HG02588 (cell line): ENCODE results near the gene ZFPM1.

Experiments used
- ATAC-seq: cut with Tn5 transposase; IDR thresholded peaks from one replicate; pipeline ENCODE4 v1.9.1; 2021; ENCODE audit warnings: mild to moderate bottlenecking, moderate library complexity; ENCODE audit not compliant: unreplicated experiment

Gene ZFPM1

GRCh38 chr16:88536510-88536909 lies 83.4 kb downstream of the ZFPM1 start:
- ATAC-seq: no peak

GRCh38 chr16:88536971-88537751 lies 84.1 kb downstream of the ZFPM1 start:
- ATAC-seq: no peak

- ATAC-seq: no peak
Observed at GRCh38 chr16:88537859-88538258, 84.8 kb downstream of the ZFPM1 start.

GRCh38 chr16:88538366-88539060 lies 85.4 kb downstream of the ZFPM1 start:
- no peak for ATAC-seq

GRCh38 chr16:88539261-88539651 lies 86.2 kb downstream of the ZFPM1 start:
- no peak for ATAC-seq

- ATAC-seq: no peak
Observed at GRCh38 chr16:88539652-88540345, 86.7 kb downstream of the ZFPM1 start.

- no peak for ATAC-seq
Observed at GRCh38 chr16:88540346-88540977, 87.4 kb downstream of the ZFPM1 start.

GRCh38 chr16:88541831-88542616 lies 88.9 kb downstream of the ZFPM1 start:
- no peak for ATAC-seq

- no peak for ATAC-seq
Observed at GRCh38 chr16:88543230-88543813, 90.2 kb downstream of the ZFPM1 start.

GRCh38 chr16:88545781-88546180 lies 92.7 kb downstream of the ZFPM1 start:
- no peak for ATAC-seq

GRCh38 chr16:88548131-88548874 lies 95.2 kb downstream of the ZFPM1 start:
- no peak for ATAC-seq

- ATAC-seq: no peak
Observed at GRCh38 chr16:88548985-88549384, 95.9 kb downstream of the ZFPM1 start.

- ATAC-seq: no peak
Observed at GRCh38 chr16:88549671-88550245, 96.7 kb downstream of the ZFPM1 start.

- ATAC-seq: no peak
Observed at GRCh38 chr16:88550246-88550661, 97.2 kb downstream of the ZFPM1 start.

- no peak for ATAC-seq
Observed at GRCh38 chr16:88552166-88552565, 99.1 kb downstream of the ZFPM1 start.

GRCh38 chr16:88552815-88553214 lies 99.7 kb downstream of the ZFPM1 start:
- ATAC-seq: no peak

- no peak for ATAC-seq
Observed at GRCh38 chr16:88553739-88554138, 100.7 kb downstream of the ZFPM1 start.

GRCh38 chr16:88554711-88555264 lies 101.7 kb downstream of the ZFPM1 start:
- no peak for ATAC-seq
